ENCODE results near the gene SPATA18.

DNA sequence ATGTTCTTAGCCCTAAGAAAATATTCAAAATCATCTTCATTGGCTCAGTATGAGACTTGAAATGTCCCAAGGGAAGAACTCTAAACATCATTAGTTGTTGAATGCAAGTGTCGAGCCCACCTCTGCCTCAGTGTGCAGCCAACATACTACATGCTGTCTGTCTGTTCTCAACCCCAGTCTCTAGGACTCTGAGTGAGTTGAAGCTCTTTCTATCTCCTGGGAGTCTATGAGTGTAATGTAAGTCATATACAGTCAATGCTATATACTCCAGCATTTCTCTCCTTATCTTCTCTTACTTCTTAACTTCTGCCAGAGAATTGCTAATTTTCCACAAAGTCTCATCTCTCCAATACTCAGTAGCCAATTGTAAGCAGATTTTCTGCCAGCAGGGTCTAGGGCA is 61.3 kb downstream of the SPATA18 start:
- TF ChIP-seq, protein P1, sequence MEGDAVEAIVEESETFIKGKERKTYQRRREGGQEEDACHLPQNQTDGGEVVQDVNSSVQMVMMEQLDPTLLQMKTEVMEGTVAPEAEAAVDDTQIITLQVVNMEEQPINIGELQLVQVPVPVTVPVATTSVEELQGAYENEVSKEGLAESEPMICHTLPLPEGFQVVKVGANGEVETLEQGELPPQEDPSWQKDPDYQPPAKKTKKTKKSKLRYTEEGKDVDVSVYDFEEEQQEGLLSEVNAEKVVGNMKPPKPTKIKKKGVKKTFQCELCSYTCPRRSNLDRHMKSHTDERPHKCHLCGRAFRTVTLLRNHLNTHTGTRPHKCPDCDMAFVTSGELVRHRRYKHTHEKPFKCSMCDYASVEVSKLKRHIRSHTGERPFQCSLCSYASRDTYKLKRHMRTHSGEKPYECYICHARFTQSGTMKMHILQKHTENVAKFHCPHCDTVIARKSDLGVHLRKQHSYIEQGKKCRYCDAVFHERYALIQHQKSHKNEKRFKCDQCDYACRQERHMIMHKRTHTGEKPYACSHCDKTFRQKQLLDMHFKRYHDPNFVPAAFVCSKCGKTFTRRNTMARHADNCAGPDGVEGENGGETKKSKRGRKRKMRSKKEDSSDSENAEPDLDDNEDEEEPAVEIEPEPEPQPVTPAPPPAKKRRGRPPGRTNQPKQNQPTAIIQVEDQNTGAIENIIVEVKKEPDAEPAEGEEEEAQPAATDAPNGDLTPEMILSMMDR (IDR thresholded peaks at IDR 0.05), result no peak
- TF ChIP-seq POLR2A (IDR thresholded peaks at IDR 0.05), result no peak
